GM18868 (cell line): Measurements from ENCODE around the gene DNAI7.
A peak's percentile ranks its signal among the peaks of the same experiment; 100 is the strongest.

Experiments
- ATAC-seq: cut with Tn5 transposase; IDR thresholded peaks from one replicate; pipeline ENCODE4 v1.9.1; 2021; ENCODE audit warnings: mild to moderate bottlenecking, moderate library complexity; ENCODE audit not compliant: unreplicated experiment

Gene DNAI7

DNA sequence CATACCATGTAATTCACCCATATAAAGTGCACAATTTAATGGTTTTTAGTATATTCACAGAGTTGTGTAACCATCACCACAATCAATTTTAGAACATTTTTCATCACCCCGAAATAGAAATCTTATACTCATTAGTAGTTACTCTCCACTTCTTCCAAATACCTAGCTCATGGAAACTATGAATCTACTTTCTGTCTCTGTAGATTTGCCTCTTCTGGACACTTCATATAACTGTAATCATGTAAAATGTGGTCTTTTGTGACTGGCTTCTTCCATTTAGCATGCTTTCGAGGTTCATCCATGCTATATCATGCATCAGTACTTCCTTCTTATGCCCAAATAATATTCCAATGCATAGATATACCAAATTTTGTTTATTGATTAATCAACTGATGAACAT is 10.8 kb downstream of the DNAI7 start:
- no peak for ATAC-seq

DNA sequence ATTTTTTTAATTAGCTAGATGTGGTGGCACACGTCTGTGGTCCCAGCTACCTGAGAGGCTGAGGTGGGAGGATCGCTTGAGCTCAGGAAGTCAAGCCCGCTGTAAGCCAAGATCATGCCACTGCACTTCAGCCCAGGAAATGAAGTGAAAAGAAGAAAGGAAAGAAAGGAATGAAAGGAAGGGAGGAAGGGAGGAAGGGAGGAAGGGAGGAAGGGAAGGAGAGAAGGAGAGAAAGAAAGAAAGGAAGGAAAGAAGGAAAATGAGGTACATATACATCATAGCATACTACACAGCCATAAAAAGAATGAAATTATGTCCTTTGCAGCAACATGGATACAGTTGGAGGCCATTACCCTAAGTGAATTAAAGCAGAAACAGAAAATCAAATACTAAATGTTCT is 12.2 kb downstream of the DNAI7 start:
- no peak for ATAC-seq

DNA sequence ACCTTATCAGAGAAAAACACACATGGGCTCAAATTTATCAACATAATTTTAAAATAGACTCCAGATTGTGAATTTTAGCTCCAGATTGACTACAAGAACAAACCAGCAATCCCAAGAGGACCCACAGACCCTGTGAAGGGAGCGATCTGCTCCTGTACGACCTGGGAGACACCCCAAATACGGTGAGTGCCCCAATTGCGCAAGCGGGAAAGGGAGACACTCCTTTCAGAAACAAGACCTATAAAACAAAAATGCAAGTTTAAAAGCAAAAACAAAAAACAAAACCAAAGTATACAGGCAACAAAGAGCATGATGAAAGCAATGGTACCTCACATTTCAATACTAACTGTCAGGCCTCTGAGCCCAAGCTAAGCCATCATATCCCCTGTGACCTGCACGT is 32.1 kb downstream of the DNAI7 start:
- no peak for ATAC-seq

DNA sequence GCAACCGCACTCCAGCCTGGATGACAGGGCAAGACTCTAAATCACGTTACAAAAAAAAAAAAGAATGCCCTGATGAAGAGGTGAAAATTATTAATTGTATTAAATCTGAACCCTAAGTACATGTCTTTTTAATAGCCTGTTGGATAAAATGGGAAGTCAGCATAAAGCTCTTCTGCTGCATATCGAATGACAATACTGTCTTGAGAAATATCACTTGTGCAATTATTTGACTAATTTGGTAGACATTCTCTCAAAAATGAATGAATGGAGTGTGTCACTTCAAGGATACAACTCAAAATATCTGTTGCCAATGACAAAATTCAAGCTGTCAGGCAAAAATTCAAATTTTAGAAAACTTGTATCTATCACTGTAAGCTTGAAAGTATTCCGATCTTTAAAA is 38.9 kb downstream of the DNAI7 start:
- no peak for ATAC-seq

DNA sequence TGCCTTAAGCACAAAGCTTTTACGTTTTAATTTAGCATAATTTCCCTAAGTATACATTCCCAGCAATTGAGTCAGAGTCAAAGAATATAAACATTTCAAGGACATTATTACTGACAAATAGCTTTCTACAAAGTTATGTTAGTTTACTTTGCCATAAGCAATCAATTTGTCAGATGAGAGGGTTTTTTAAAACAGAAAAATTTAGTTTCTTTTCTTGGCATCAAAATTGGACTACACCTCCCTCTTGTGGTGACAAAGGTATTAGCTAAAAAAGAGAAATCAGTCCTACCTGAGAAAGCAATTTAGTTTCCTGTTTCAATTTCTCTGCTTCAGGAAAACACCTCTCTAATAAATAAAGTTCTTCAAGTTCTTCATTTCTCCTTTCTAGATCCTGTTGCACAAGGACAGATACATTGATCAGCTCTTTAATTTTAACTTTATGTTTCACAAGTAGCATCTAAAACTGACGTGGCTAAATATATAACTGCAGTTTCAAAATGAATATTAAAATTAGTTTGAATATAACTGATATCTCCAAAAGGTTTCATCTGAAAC is 39.9 kb downstream of the DNAI7 start:
- peak; percentile 63 for ATAC-seq

DNA sequence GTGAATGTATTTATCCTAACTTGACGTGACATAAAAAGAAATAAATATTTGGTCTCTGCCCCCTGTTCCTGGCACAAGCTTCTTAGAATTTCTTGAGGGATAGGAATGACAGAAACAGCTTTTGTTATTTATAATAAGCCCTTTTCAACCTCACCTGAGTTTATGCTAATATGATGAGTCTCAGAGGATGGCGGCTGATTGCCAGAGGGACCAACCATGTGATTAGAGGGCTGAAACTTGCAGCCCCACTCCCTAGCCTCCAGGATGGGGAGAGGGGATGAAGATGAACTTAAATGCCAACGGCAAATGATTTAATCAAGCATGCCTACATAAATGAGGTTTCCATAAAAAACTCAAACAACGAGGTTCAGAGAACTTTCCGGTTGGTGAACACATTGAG is 42.9 kb downstream of the DNAI7 start:
- no peak for ATAC-seq

DNA sequence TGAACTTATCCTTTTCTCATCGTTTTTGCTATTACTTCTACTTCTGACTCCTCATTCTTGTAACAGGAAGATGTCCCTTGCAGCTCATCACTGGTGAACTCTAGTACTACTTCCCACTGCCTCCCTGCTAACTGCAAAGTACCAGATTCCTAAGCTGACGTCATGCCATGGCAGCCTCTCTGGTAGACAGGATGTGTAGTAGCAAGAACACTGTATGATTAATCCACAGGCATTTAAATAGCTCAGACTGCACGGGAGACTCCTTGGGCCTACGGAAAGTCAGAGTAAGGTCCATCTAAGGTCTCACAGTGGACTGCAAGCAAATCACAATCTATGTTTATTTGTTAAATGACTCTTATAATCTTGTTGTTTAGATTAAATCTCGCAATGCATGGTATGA is 43.5 kb downstream of the DNAI7 start:
- no peak for ATAC-seq

DNA sequence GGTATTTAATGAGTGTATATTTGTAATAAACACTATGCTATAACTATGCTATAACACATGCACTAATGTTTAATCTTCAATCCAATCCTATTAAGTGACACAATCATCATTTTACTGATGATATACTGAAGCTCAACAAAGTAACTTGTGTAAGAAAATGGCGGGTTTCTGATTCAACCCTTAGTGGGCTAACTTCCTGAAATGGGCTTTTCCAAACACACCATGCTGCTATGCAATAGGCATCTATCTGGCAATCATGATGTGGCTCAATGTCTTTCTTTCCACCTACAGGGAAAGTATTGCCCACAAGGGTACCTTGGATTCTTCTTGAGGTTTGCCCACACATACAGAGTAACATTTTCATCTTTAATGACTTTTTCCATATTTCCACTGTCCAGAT is 48.3 kb downstream of the DNAI7 start:
- ATAC-seq = no peak

DNA sequence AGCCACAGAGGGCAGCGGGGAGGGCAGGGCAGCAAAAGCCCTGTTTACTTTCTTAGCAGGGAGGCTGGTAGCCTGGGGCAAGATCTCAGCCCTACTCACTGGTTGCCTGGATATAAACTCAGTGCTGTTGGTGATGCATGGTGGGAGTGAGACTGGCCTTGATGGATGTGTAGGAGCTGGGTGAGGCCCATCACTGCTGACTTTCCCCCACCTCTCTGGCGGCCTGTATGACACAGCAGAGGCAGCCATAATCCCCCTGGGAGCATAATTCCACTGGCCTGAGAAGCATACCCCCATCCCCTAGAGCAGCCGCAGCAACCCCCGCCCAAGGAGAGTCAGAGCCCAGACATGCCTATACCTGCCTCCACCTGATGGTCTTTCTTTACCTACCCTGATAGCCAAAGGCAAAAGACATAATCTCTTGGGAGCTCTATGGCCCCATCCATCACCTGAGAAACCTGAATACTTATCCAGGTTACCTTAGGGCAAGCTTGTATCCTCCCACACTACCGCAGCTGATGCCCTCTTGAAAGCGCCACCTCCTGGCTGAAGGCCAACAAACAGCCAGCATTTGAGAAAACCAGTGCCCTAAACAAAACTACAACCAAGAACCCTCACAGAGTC is 59.3 kb downstream of the DNAI7 start:
- ATAC-seq = no peak

DNA sequence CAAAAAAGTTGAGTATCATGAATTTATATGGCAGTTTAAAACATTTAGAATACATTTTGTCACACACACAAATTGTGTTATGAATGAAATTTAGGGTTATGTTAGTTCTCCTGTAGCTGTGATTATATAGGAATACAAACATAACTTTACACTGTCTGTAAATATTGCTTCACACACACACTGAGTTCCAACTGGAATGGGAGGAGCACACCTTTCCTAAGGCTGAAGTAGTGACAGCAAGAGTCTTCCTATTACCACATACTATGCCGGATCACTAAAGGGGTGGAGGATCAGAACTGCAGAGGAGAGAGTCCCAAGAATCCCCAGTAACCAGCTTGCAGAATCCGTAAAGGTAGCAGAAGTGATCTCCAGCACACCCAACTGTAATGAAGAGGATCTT is 63.7 kb downstream of the DNAI7 start:
- ATAC-seq = no peak

DNA sequence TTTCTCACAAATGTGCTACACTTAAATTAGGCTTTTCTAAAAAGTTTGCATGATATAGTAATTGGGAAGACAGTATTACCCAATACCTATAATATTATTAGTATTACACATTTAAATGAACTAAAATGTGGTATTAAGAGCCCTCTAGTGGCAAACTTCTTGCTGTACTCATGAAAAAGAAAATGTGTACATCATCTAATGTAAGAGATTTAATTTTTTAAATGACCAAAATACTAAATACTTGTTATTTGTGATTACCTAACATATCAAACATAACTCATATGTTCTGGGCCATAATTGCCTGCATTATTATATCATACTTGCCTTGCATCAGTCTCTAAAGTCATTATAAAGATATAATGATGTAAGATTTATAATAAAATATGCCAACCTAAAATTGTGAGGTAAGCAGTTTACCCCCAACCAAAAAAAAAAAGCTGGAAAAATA is 64.2 kb downstream of the DNAI7 start:
- peak; percentile 58 for ATAC-seq

DNA sequence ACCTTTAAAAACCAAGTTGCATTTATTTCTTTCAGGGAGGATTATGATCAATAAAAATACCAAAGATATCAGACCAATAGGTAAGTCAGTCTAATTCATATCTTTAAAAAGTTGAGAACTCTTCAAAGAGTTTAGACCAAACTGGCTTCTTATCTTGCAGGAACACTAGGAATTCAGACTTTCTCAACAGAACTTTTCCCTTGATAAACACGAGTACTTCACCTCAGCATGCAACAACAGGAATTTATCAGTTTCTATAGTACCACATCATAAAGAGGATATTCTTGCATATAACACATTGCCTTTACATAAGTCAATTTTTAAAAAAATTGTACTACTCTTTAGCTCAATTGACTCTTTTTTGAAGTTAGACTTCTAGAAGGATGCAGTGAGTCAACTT is 68.2 kb downstream of the DNAI7 start:
- no peak for ATAC-seq

DNA sequence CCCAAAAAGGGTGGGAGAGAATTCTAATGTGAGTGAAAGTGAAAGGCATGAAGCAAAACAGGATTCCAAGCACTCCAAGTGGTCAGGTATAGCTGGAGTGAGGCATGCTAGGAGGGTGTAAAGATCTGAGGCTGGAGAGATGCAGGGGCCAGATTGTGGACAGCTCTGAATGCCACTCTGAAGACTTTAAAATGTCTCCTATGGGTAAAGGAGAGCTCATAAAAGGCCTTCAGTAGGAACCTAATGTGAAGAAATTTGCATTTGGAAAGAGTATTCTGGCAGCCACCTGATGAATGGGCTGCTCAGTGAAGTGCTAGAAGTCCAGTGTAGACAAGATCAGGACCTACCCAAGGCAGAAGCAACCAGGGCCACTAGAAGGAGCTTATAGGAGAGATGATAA is 68.9 kb downstream of the DNAI7 start:
- ATAC-seq = no peak

DNA sequence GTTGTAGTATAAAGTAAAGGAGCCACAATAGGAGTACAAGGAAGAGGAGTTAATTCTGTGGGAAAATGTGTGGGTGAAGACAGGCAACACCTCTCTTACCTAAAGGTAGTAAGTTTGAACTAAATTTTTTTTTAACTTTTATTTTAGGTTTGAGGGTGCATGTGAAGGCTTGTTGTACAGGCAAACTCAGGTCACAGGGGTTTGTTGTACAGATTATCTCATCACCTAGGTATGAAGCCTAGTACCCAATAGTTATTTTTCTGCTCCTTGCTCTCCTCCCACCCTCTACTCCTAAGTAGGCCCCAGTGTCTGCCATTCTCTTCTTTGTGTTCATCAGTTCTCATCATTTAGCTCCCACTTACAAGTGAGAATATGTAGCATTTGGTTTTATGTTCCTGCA is 70.5 kb downstream of the DNAI7 start:
- no peak for ATAC-seq

DNA sequence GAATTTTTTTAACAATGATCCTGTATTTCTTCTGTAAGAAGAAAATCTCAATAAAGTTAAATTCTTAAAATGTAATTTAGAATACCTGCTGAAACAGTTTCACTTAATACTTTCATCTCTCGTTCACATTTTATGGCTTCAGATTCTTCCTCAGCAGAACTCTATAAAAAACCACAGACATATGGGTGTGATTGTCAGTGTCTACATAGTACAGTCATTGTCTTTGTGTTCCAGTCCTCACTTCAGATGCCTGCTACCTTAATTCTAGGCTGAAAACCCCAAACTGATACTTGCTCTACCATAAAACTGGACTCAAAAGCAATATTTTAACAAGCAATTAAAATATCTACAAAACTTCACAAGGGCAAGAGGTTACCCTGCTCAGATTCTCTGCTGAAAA is 71.8 kb downstream of the DNAI7 start:
- ATAC-seq = no peak

DNA sequence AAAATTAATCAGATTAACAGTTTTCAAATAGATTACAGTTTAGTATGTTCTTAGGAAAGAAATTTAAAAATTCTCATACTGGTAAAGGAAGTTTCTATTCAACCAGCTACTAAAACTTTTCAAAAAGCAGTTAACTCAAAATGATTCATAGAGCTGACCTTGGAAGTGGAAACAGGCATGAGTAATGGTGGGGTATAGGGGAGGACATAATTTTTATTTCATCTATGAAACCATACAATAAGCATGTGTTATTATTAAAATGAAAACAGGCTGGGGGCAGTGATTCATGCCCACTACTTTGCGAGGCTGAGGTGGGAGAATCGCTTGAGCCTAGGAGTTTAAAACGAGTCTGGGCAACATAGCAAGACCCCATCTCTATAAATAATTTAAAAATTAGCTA is 73.0 kb downstream of the DNAI7 start:
- ATAC-seq = no peak

DNA sequence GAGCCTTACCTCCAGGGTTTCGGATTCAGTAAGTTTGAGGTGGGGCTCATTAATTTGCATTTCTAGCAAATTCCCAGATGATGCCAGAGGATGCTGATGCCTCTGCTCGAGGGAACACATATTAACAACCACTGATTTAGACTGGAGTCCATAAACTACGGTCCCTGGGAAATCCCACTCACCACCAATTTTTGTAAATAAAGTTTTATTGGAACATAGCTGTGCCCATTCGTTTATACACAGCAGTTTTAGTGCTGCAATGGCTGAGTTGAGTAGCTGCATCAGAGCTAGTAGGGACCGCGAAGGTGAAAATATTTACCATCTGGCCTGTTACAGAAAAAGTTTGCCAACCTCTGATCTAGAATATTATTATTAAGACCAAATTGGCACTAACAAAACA is 73.8 kb downstream of the DNAI7 start:
- no peak for ATAC-seq

DNA sequence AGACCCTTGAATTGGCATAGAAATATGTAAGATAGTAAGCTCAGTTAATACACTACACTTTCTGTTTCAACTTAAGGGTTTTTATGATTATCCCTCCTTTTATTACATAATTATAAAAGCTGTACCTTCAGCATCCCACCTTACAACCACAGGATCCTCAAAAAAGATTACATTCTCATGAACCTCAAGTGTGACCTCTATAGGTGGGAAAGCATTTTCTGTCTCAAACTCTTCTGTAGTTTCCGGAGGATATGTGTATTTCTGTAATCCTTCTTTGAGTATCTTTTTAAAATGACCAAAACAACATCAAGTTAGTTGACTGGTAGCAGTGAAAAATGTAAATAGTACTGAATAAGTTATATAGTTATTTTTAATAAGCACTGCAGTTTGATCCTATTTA is 75.9 kb downstream of the DNAI7 start:
- no peak for ATAC-seq

DNA sequence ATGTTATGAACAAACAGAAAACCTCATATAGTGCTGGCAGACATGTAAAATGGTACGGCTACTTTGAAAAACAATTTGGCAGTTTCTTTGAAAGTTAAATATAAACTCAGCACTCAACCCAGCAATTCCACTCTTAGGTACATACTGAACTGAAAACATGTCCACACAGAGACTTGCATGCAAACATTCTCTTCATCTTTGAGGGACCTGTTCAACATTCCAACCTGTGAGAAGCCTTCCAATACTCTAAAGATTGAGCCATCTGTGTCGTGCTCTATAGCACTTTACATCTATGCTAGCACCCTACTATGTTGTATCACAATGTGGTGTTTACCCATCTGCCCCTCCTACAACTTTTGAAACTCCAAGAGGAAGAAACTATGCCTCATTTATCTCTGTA is 79.3 kb downstream of the DNAI7 start:
- ATAC-seq = no peak

DNA sequence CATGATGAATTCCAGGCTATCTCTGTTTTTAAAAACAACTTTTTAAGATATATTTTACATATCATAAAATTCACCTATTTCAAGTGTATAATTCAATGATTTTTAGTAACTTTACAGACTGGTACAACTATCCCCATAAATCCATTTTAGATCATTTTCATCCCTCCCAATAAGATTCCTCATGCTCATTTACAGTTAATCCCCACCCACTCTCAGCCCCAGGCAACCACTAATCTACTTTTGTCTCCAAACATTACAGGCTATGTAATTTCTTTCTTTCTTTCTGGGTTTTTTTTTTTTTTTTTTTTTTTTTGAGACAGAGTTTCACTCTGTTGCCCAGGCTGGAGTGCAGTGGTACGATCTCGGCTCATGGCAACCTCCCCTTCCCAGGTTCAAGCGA is 81.3 kb downstream of the DNAI7 start:
- no peak for ATAC-seq

DNA sequence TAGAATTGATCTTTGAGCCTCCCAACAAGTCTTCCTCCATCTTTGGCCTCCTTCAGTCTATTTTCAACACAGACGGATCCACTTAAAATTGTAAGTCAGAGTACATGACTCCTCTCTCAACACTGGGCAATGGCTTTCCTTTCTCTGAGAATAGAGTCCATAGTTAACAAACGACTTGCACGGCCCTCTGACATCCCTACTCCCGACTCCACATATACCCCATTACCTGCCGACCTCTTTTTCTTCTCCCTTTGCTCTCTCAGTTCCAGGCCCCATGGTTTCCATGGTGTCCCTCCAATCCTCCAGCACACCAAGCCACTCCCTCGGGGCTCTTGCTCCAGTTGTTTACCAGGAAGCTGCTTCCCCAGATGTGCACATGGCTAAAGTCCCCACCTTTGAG is 84.7 kb downstream of the DNAI7 start:
- no peak for ATAC-seq

DNA sequence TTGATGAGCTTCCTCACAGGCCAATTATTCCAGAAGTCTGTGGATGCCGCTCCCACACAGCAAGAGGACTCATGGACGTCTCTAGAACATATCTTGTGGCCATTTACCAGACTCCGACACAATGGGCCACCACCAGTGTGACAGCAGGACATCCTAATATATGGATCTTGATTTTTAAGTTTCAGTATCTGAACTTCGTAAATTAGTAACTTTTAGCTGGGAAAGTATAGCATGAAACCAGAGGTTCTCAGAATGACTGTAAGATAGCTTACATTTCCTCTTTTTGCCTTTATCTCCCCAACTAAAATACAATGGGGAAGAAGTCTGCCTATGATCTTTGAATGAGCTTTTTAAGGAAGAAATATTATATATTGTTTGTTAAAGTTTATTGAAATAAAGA is 87.0 kb downstream of the DNAI7 start:
- peak; percentile 91 for ATAC-seq

DNA sequence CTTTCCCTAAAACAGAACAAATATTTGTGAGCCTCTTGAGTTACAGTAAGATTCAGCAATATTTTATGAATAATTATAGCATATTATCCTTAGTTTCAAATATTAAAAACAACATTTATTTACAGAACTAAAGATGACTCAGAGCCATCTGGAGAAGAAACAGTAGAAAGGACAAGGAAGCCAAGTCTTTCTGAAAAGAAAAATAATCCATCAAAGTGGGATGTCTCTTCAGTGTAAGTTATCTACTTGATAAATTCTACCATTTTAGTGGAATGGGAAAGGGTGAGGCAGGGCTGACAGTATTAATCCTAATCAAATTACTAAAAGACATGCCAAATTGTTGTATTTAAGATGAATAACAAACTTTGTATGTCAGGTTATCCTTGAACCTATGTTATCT is 88.1 kb downstream of the DNAI7 start:
- ATAC-seq = no peak
